OCI-LY7 (cell line): ENCODE measurements around the gene UACA. TPM values are rescaled to one million over a fixed set of nuclear protein-coding genes. Genes with fewer than 3 reads are reported as not detected.

Experiments
- BruUV-seq: library from RNA; stranded (reverse); fragments of 400-500 nt; replicated peaks from 2 replicates; lab custom pipeline; 2021; lab: Mats Ljungman, UMichigan
- CTCF ChIA-PET: fragments of 300-600 bp; sonication (Branson Sonifier 250); formaldehyde crosslinking; loops from one replicate; lab custom pipeline; 2022; ENCODE audit warnings: antibody characterized with exemption; ENCODE audit not compliant: unreplicated experiment; lab: Charles Lee
- POLR2A ChIA-PET: fragments of 300-600 bp; sonication (Branson Sonifier 250); formaldehyde crosslinking; loops from one replicate; lab custom pipeline; 2022; ENCODE audit warnings: antibody characterized with exemption; lab: Charles Lee
- DNase-seq: peaks from one replicate; pipeline ENCODE4 v3.0.0-alpha.2; 2015; ENCODE audit warnings: low spot score
- H2AFZ ChIP-seq: fragments of 200-600 bp; sonication (generic), shearing (Covaris generic); 2 replicates; pipeline ENCODE4 v1.6.1; 2014; ENCODE audit warnings: mild to moderate bottlenecking, antibody characterized with exemption, low read length, moderate library complexity
- H3K27ac ChIP-seq: fragments of 200-600 bp; sonication (generic); 2 replicates; pipeline ENCODE4 v1.5.1; 2014; ENCODE audit warnings: mixed run types, low read depth, mild to moderate bottlenecking, moderate library complexity, low read length, inconsistent platforms; ENCODE audit not compliant: poor library complexity, severe bottlenecking
- H3K36me3 ChIP-seq: fragments of 200-600 bp; sonication (generic); 2 replicates; pipeline ENCODE4 v1.6.1; 2014; ENCODE audit warnings: mild to moderate bottlenecking, antibody characterized with exemption, low read length, moderate library complexity, mixed read lengths; ENCODE audit not compliant: insufficient read depth
- H3K4me1 ChIP-seq: fragments of 200-600 bp; sonication (generic); 2 replicates; pipeline ENCODE4 v1.5.1; 2014; ENCODE audit warnings: mild to moderate bottlenecking, low read length; ENCODE audit not compliant: insufficient read depth, poor library complexity, severe bottlenecking
- H3K4me2 ChIP-seq: fragments of 200-600 bp; sonication (generic); 2 replicates; pipeline ENCODE4 v1.6.1; 2014; ENCODE audit warnings: mild to moderate bottlenecking, low read length
- H3K4me3 ChIP-seq: fragments of 200-600 bp; sonication (generic); 2 replicates; pipeline ENCODE4 v1.5.1; 2014; ENCODE audit warnings: mild to moderate bottlenecking, low read depth, low read length; ENCODE audit not compliant: poor library complexity, severe bottlenecking
- H3K79me2 ChIP-seq: fragments of 200-600 bp; sonication (generic); 2 replicates; pipeline ENCODE4 v1.6.1; 2016; ENCODE audit warnings: low read depth, mild to moderate bottlenecking, low read length, moderate library complexity, mixed read lengths; ENCODE audit not compliant: insufficient read depth
- H3K9me2 ChIP-seq: fragments of 200-600 bp; sonication (generic); 2 replicates; pipeline ENCODE4 v1.6.1; 2016; ENCODE audit warnings: mild to moderate bottlenecking, low read length, mixed read lengths; ENCODE audit not compliant: insufficient read depth
- H3K9me3 ChIP-seq: fragments of 200-600 bp; sonication (generic); 2 replicates; pipeline ENCODE4 v1.6.1; 2014; ENCODE audit warnings: mild to moderate bottlenecking, mixed run types, low read length, mixed read lengths
- H4K20me1 ChIP-seq: fragments of 200-600 bp; sonication (generic); 2 replicates; pipeline ENCODE4 v1.6.1; 2014; ENCODE audit warnings: mild to moderate bottlenecking, antibody characterized with exemption, low read length, moderate library complexity, mixed read lengths; ENCODE audit not compliant: insufficient read depth
- CTCF ChIP-seq: fragments of 200-600 bp; sonication (generic); conservative IDR thresholded peaks from 2 replicates; pipeline ENCODE4 v1.5.1; 2014; ENCODE audit warnings: mild to moderate bottlenecking, antibody characterized with exemption, low read length, moderate library complexity, mixed read lengths
- EZH2phosphoT487 ChIP-seq: fragments of 200-600 bp; sonication (generic); IDR thresholded peaks from 2 replicates; pipeline ENCODE4 v1.6.1; 2018; ENCODE audit warnings: low read depth, borderline replicate concordance, mild to moderate bottlenecking, mixed run types, antibody characterized with exemption, low read length, moderate library complexity, mixed read lengths
- intact Hi-C: fragments of 100-400 bp; cut with micrococcal nuclease; formaldehyde crosslinking; loops from one replicate; pipeline ENCODE4 v1.10.0; 2022; ENCODE audit not compliant: unreplicated experiment
- total RNA-seq, 2 experiments: library from RNA; depleted of rRNA in 1 of 2; stranded (reverse); fragments of >200 nt in 1 of 2; shearing (Covaris generic) in 1 of 2; gene quantifications; 2 replicates each; pipeline ENCODE4 v1.2.3, GENCODE V29; 2014 to 2022

The UACA gene
- total RNA-seq, 2 experiments from 2014 or later: not detected

- ChIA-PET CTCF (no interaction called here), POLR2A (no interaction called here)
- no TSS peak for BruUV-seq
- Histone ChIP-seq H3K79me2 (no peaks in the 10 kb centered on the region), H3K36me3 (no peaks in the 10 kb centered on the region), H3K9me2 (no peaks in the 10 kb centered on the region), H3K4me3 (no peak overlapping the region), H3K4me1 (no peaks in the 10 kb centered on the region), H2AFZ (no peak overlapping the region), H3K4me2 (no peak overlapping the region), H4K20me1 (no peaks in the 10 kb centered on the region), H3K9me3 (no peaks in the 10 kb centered on the region), H3K27ac (no peak overlapping the region)
- intact Hi-C loops: no loop called here
- no peak for TF ChIP-seq CTCF
- TF ChIP-seq EZH2phosphoT487: no peak
- no peak for DNase-seq
Observed at GRCh38 chr15:70781236-70781635, 17.9 kb upstream of the UACA start.

- ChIA-PET POLR2A (interaction anchor here (0.7 kb wide), 2 partner anchors 55 to 1262 kb away, joined by 3 to 4 read pairs; no protein-coding TSS in a partner anchor), CTCF (no interaction called here)
- Histone ChIP-seq H3K36me3 (no peaks in the 10 kb centered on the region), H3K9me2 (no peaks in the 10 kb centered on the region), H3K27ac (no peak overlapping the region), H3K4me1 (no peaks in the 10 kb centered on the region), H3K79me2 (no peaks in the 10 kb centered on the region), H4K20me1 (no peaks in the 10 kb centered on the region), H3K4me3 (no peak overlapping the region), H3K9me3 (no peaks in the 10 kb centered on the region), H3K4me2 (no peak overlapping the region), H2AFZ (no peak overlapping the region)
- intact Hi-C loops: no loop called here
- DNase-seq: no peak
- BruUV-seq: no TSS peak
- TF ChIP-seq EZH2phosphoT487: no peak
- TF ChIP-seq CTCF: no peak
Observed at GRCh38 chr15:70778258-70779076, 15.1 kb upstream of the UACA start.

- intact Hi-C loops: no loop called here
- no peaks in the 10 kb centered on the region for H3K9me2 ChIP-seq
- H3K79me2 ChIP-seq: no peaks in the 10 kb centered on the region
- no peaks in the 10 kb centered on the region for H3K4me1 ChIP-seq
- BruUV-seq: no TSS peak
- no peak overlapping the region for H3K4me3 ChIP-seq
- no peaks in the 10 kb centered on the region for H4K20me1 ChIP-seq
- H3K27ac ChIP-seq: no peak overlapping the region
- no peak overlapping the region for H2AFZ ChIP-seq
- H3K36me3 ChIP-seq: no peaks in the 10 kb centered on the region
- ChIA-PET CTCF (no interaction called here), POLR2A (no interaction called here)
- no peak for DNase-seq
- TF ChIP-seq EZH2phosphoT487: no peak
- TF ChIP-seq CTCF: no peak
- H3K9me3 ChIP-seq: no peaks in the 10 kb centered on the region
- no peak overlapping the region for H3K4me2 ChIP-seq
Observed at GRCh38 chr15:70777170-70777926, 14.0 kb upstream of the UACA start.
